ENCODE data around the gene RTN4IP1.

Gene RTN4IP1, protein sequence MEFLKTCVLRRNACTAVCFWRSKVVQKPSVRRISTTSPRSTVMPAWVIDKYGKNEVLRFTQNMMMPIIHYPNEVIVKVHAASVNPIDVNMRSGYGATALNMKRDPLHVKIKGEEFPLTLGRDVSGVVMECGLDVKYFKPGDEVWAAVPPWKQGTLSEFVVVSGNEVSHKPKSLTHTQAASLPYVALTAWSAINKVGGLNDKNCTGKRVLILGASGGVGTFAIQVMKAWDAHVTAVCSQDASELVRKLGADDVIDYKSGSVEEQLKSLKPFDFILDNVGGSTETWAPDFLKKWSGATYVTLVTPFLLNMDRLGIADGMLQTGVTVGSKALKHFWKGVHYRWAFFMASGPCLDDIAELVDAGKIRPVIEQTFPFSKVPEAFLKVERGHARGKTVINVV

DNA sequence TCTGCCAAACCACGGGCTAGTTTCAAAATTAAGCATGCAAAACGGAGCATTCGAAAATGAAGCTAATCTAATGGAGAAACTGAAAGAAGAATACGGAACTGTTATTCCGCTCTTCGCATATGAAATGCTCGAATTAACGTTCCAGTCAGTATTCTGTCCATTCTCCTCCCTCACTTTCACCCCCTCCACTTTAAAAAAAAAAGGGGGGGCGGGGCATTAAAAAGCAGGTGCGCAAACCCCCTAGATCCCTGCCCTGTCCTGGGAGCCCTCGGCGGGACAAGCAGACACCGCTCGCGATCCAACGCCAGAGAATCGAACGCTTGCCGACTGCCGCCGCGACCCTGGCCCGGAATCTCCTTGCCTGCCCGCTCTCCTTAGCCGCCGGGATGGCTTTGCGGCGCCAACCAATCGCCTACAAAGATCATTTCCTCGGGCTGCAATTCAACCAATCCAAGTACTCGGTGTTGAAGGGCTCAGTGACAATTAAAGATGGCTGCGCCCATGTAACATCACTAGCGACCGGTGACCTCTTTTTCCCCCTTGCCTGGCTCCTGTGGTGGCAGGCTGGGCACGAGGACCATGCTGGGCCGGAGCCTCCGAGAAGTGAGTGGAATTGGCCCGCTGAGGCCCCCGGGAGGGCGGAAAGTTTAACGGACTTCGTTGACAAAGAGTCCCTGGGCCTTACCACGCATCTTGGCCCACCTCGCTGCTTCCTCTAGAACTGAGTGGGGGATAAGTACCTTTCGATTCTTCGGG is at the start of gene RTN4IP1, which contains the start of gene QRSL1:
TSS of gene RTN4IP1 (minus strand) at position 396 of the 756 bp plus-strand sequence. CDS start 477 bp downstream, outside the sequence.
TSS of gene QRSL1 (plus strand) at position 476 of the 756 bp plus-strand sequence. CDS start at position 580, 104 bp downstream.
- DNase-seq (ENCODE audit: low read depth in 2 of 2): peak; percentile 60 to 73

DNA sequence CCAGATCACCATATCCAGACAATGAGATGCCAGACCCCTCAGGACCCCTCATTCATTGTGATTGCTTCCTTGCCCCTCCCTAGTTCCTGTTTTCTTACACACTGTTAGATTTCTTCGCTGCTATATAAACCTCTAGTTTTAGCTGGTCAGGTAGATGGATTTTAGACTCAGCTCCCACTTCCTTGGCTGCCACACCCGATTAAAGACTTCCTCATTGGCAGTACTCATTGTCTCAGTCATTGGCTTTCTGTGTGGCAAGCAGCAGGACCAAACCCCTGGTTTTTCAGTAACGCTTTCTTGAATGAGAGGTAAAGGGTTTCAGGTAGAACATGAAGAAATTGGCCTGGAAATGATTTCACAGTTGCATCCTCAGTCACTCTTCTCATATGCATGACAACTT is 48.0 kb upstream of the RTN4IP1 start:
- DNase-seq (ENCODE audit: low read depth in 2 of 2): no peak

DNA sequence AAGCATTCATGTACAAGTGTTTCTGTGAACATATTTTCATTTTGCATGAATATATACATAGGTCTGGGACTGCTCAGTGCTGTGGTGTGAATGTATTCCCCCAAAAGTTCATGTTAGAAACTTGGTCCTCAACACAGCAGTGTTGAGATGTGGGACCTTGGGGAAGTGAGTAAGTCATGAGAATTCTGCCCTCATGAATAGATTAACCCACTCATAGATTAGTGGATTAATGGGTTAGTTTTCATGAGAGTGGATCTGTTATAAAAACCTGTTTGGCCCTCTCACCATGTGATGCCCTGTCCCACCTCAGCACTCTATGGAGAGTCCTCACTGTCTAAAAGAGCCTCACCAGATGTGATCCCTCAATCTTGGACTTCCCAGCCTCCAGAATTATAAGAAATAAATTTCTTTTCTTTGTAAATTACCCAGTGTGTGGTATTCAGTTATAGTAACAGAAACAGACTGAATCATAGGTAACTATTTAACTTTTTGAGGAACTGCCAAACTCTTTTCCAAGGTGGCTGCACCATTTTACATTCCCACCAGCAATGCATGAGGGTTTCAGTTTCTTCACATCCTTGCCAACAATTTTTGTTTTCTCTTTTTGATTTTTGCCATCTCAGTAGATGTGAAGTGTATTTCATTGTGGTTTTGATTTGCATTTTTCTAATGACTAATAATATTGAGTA is 45.4 kb upstream of the RTN4IP1 start:
- no peak for DNase-seq (ENCODE audit: low read depth in 2 of 2)

DNA sequence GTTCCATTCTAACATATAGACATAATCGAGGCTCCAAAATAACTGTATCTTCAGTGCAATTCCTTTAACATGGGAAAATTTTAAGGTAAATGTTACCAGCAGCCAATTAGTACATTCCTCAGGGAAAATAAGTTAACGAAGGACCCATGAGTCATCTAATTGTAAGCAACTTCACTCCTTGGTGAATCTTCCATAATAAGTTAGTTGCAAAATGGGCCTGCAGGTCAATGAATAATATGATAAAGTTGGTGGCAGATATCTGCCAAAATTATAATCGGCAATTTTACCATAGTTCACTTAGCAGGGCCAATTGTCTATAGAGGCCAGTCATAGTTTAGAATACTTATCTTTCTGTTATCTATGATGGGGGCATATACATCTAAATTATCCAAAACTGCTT is 42.4 kb upstream of the RTN4IP1 start:
- no peak for DNase-seq (ENCODE audit: low read depth in 2 of 2)

DNA sequence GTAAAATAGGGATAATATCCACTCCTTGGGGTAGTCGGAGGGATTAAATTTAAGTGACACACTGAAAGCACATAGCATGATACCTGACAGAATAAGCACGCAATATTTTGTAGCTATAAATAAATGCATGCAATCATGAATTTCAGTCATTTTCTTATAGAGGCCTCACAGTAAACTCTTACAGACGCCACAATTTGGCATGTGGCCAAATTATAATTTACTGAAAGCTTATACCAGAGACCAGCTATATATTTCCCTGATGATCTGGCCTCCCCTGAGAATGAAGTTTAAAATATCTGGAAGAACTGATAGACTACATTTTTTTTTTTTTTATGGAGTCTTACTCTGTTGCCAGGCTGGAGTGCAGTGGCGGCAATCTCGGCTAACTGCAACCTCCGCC is 40.9 kb upstream of the RTN4IP1 start:
- no peak for DNase-seq (ENCODE audit: low read depth in 2 of 2)

DNA sequence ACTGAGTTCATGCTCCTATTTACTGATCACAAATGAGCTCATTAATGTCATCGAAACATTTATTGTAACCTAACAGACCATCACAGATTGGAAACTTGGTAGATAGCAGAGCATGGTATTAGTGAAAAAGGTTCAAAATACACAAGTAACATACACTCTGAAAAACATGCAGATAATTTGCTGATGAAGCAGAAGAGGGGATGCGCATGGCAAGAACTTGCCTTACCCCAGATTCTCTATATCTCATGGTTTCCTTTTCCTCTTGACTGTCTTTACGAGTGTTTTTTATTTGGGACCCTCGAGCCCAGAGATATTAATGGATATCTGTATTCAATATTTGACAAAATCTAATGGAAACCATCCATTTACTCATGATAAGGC is 37.7 kb upstream of the RTN4IP1 start:
- DNase-seq (ENCODE audit: low read depth in 2 of 2): no peak

DNA sequence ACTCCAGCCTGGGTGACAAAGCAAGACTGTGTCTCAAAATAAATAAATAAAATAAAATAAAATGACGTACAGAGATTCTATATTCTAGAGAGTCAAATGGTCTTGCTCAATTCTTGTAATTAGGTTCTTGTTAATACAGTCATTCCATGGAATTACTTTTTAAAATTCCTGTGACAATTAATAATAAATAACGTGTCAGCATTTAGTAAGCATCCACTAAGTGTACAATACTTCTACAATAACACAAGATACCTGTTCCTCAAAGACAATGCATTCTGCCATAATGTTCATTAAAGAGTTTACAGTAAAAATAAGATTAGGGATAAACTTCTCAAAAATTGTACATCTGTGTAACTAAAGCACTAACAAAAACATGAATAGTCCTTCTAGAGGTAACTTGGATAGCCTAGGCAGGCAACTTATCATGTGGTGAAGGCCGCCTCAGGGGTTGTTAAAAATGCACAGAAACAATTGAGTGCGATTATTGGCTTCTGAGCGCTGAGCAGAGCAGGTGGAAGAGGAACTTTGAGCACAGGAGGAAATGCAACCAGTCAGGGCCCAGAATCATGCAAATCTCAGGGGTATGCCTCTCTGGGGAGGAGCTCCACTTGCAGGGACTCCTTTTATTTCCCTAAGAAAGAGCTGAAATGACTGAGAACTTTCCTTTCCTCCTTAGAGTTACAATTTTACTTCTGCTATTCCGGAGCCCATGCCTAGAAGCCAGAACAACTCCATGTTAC is 37.2 kb upstream of the RTN4IP1 start:
- no peak for DNase-seq (ENCODE audit: low read depth in 2 of 2)

DNA sequence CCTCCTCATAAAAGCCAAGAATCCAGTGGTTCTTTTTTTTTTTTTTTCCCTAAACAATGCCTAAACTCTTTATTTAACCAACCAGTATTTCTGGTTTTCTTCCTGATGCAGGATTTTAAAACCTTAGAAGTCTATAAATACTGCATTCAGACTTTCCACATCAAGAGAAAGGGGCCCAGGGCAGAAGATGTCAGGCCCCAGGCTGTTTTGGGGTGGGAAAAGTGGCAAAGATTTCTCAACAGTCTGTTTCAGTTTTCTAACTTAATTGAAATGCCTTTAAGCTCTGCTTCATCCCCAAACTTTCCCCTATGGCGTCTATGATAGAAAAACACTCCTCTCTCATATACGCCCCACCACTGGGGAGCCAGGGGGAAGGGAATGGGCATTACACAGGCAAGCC is 33.2 kb upstream of the RTN4IP1 start:
- DNase-seq (ENCODE audit: low read depth in 2 of 2): no peak

DNA sequence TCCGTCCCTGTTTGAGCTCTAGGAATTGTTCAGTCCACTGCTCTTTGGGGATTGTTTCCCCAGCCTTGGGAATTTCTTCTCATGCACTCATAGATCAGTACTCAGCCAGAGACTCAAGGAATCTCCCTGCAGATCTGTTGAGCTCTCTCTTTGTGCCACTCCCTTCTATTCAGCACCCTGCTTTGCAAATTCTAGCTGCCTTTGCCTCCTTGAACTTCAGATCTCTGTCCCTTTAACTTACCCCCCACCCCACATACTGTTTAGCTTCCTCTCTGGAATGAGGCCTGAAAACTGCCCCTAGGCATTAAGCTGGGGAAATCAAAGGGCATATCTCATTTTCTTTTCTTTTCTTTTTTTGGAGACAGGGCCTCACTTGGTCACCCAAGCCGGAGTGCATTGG is 30.6 kb upstream of the RTN4IP1 start:
- no peak for DNase-seq (ENCODE audit: low read depth in 2 of 2)

DNA sequence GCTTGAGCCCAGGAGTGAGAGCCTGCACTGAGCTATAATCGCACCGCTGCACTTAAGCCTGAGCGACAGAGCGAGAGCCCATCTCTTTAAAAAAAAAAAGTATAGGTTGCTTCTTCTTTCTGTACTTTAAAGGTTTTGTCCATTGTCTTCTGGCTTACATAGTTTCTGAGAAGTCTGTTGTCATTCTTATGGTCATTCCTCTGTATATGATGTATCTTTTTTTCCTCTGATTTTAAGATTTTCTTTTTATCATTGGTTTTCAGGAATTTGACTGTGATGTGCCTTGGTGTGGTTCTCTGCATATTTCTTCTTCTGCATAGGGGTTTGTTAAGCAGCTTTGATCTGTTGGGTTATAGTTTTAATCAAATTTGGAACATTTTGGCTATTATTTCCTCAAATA is 29.2 kb upstream of the RTN4IP1 start:
- no peak for DNase-seq (ENCODE audit: low read depth in 2 of 2)

DNA sequence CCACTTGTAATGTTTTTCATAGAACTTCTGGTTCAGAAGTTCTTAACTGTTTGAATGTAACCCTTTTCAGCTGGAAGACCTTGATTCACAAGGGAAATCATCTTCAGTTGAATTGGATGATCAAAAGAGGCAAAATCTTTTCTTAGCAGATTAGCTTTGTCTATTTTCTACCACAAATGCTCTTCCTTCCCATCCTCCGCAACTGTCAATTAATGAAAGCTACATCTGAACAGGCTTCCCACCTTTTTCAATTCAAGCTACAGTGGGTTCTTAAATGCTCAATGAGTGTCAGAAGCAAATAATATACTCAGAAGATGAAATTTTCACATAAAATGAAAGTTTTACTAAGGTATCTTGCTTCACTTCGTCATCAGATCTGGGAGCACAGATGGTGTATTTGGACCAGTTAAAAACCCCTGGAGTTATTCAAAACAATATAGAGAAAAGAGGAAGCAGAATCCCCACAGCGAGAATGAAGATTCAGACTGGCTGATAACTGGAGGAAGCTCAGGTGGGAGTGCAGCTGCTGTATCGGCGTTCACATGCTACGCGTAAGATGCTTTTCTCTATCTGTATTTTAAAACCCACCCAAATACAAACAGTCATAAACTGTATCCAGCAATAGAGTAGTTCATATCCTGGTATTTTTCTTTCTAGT is 19.5 kb upstream of the RTN4IP1 start:
- DNase-seq (ENCODE audit: low read depth in 2 of 2): no peak

DNA sequence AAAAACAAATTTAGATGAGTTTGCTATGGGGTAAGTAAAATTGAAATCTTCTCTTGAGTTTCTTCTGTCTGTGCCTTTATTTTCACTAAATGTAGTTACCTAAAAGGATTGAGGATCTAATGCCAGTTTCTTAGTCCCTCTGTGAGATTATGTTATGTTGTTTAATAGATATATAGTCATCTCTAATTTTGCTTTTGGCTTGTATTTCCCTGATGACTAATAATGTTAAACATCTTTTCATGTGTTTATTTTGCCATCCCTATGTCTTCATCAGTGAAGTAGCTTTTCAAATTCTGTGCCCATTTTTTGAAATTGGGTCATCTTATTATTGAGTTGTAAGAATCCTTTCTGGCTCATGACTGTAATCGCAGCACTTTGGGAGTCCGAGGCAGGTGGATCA is 13.8 kb upstream of the RTN4IP1 start:
- no peak for DNase-seq (ENCODE audit: low read depth in 2 of 2)

DNA sequence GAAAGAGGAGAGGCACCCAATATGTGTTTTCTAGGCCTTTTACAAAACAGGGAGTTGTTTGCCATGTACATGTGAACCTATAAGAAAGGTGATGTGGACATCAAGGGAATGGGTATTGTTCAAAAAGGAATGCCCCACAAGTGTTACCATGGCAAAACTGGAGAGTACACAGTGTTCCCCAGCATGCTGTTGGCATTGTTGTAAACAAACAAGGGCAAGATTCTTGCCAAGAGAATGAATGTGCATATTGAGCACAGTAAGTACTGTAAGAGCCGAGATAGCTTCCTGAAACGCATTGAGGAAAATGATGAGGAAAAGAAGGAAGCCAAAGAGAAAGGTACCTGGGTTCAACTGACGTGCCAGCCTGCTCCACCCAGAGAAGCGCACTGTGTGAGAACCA is 13.2 kb upstream of the RTN4IP1 start:
- no peak for DNase-seq (ENCODE audit: low read depth in 2 of 2)

DNA sequence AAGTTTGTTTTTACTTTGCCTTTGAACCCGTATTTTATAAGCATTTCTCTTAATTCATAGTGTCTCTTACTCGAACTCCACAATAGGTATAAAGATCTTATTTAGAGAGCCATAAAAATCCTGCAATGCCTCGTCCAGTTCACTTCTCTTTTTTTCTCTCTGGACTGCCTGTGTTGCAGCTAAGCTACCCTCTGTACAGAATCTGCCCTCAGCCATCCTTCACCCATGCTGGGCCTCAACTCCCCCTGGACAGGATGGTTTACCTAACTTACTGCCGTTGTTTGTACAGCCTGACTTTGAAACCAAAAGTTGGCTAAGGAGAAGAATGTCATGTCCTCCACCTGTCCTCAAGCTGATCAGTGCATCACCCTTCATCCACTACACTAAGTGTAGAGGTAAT is 10.5 kb upstream of the RTN4IP1 start:
- DNase-seq (ENCODE audit: low read depth in 2 of 2): no peak

DNA sequence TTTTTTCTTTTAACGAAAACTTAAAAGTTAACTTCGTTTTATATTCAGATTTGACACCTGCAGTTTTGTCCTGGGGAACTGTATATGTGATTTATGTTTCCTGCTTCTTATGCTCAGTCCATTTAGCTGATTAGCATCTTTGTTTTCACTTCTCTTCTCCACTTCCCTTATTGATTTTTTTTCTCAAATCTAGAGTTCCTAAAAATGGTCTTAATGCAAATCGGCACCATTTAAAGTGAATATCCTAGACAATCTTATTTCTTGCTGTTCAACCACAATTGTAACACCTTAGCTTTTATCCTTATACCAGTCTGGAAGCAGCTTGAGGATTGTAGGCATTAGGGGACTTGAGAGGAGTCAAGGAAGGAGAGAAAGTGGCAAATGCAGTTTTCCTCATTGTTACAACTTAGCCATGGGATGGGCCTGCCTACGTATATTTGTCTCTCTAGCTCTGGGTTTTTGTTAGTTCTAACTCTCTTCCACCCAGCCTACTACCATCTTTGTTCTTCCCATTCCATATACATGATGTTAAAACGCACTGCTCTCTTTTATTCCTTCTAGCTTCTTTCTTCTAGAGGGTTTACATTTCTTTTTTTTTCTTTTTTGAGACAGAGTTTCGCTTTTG is 8.5 kb upstream of the RTN4IP1 start:
- DNase-seq (ENCODE audit: low read depth in 2 of 2): no peak

DNA sequence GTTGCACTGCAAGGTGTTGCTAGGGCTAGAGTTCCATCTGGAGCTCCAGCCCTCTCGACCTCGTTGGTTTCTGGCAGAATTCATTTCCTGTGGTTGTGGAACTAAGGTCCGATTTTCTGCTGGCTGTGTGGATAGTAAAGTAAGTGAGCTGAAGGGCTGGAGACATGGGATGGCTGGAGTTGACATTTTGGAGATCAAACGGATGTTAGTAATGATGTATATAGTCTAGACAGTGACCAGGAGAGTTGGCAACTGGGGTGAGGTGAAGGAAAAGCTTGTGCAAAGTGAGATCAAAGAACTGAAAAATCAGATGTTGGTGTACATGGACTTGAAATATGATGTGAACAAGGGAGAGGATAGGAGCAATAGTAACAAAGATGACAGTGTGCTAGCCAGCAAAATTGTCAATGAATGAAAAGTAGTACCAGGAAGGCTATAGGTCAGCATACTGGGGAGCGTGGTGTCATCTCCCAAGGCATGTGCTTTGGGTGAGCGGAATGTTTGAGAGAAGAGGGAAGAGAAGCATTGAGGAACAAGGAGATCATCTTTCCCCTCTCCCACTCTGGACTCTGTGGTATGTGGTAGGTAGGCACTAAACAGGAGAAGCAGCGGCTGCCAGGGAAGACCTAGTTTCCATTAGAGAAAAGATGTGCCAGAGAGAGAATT is 7.9 kb upstream of the RTN4IP1 start:
- no peak for DNase-seq (ENCODE audit: low read depth in 2 of 2)

DNA sequence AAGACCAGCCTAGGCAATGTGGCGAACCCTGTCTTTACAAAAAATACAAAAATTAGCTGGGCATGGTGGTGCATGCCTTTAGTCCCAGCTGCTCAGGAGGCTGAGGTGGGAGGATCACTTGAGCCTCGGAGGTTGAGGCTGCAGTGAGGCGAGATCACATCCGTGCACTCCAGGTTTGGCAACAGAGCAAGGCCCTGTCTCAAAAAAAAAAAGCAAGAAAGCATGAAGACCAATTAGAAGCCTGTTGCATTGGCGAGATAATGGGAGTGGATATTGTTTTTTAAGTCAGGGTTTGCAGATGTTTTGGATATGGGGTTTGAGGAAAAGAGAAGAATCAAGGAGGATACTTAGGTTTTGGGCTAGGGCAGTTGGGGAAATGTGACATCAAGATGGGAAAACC is 5.3 kb upstream of the RTN4IP1 start:
- DNase-seq (ENCODE audit: low read depth in 2 of 2): no peak

DNA sequence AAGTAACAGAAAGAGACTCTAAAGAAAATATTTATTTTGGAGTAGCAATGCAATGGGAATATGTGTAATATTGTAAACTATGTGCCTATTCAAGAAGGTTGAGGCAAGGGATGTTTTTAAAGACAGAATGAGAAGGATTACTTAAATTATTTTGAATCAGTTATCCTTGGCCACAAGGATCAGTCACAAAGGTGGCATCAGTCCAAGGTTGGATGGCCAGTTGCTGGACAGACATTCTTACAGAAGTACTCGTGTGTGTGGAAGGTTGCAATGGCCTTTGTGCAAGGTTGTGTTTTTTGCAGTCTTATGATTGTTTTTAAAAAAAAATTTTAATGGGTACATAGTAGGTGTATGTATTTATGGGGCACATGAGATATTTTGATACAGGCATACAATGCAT is 2.0 kb upstream of the RTN4IP1 start:
- no peak for DNase-seq (ENCODE audit: low read depth in 2 of 2)

DNA sequence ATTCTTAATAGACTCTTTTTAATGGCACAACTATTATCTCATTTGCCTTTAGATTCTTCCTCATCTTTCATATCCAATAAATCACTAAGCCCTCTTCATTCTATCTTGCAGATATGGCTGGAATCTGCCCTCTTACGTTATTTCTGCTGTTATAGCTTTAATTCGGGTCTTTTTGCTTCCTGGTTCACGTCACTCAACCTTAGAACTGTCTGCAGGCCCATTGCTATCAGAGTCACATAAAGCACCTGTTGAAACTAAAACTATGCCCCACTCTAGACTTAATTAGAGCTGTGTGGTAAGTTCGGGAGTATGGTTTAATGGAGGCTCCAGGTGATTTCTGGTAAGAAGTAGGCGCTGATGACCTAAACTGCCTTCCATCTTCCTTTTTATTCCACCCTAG is 1.1 kb upstream of the RTN4IP1 start:
- no peak for DNase-seq (ENCODE audit: low read depth in 2 of 2)

DNA sequence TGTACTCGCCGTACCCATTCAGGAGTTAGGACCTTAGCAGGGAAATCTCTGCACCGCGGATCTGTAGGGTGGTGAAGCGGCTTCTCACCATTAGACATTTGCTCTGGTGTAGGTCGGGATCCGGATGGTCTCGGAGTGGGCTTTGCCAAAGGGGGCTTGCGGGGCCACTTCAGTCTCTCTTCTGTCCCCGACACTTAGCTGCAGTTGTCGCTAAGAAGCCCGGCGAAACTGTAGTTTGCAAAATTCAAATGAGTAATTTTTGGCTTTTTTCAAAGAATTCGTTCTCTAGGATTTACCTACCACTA is 513 bp upstream of the RTN4IP1 start:
- DNase-seq (ENCODE audit: low read depth in 2 of 2): no peak
